DMS 273 treated with DMSO at 0.1 percent for 48 hours (cell line): Measurements from ENCODE around the gene RIPOR2.

Experiments used
- DNase-seq: peaks from one replicate; lab custom pipeline; 2025; lab: John Stamatoyannopoulos, UW

RIPOR2 gene

GRCh38 chr6:24844903-24845302 lies 90.9 kb downstream of the RIPOR2 start:
- DNase-seq = no peak

GRCh38 chr6:24844061-24844460 lies 91.7 kb downstream of the RIPOR2 start:
- no peak for DNase-seq

- DNase-seq = no peak
Observed at GRCh38 chr6:24840187-24840586, 95.6 kb downstream of the RIPOR2 start.

GRCh38 chr6:24838994-24839393 lies 96.8 kb downstream of the RIPOR2 start:
- DNase-seq = no peak

GRCh38 chr6:24838081-24838480 lies 97.7 kb downstream of the RIPOR2 start:
- no peak for DNase-seq

GRCh38 chr6:24836109-24836508 lies 99.7 kb downstream of the RIPOR2 start:
- no peak for DNase-seq

GRCh38 chr6:24833711-24834386 lies 101.9 kb downstream of the RIPOR2 start:
- DNase-seq = no peak

GRCh38 chr6:24832794-24833193 lies 103.0 kb downstream of the RIPOR2 start:
- no peak for DNase-seq

- no peak for DNase-seq
Observed at GRCh38 chr6:24831771-24832716, 103.7 kb downstream of the RIPOR2 start.

GRCh38 chr6:24829657-24830056 lies 106.1 kb downstream of the RIPOR2 start:
- no peak for DNase-seq

GRCh38 chr6:24827970-24828369 lies 107.8 kb downstream of the RIPOR2 start:
- no peak for DNase-seq

GRCh38 chr6:24827162-24827561 lies 108.6 kb downstream of the RIPOR2 start:
- peak; percentile 3 for DNase-seq

- no peak for DNase-seq
Observed at GRCh38 chr6:24825130-24825630, 110.6 kb downstream of the RIPOR2 start.

- peak; percentile 20 for DNase-seq
Observed at GRCh38 chr6:24824142-24824938, 111.4 kb downstream of the RIPOR2 start.

GRCh38 chr6:24823185-24823584 lies 112.6 kb downstream of the RIPOR2 start:
- no peak for DNase-seq

GRCh38 chr6:24822696-24823095 lies 113.1 kb downstream of the RIPOR2 start:
- DNase-seq = no peak

- no peak for DNase-seq
Observed at GRCh38 chr6:24821860-24822444, 113.8 kb downstream of the RIPOR2 start.

GRCh38 chr6:24818346-24818745 lies 117.4 kb downstream of the RIPOR2 start:
- DNase-seq = no peak

GRCh38 chr6:24809728-24810127 lies 126.0 kb downstream of the RIPOR2 start:
- no peak for DNase-seq

- no peak for DNase-seq
Observed at GRCh38 chr6:24807584-24807983, 128.2 kb downstream of the RIPOR2 start.

- no peak for DNase-seq
Observed at GRCh38 chr6:24802271-24803059, 133.3 kb downstream of the RIPOR2 start.
